SK-N-MC (cell line): ENCODE data around the gene CD300LD.

Experiments
- EZH2 ChIP-seq: fragments of 200-600 bp; sonication (generic); IDR thresholded peaks from one replicate; pipeline ENCODE4 v1.6.1; 2017; ENCODE audit warnings: antibody characterized with exemption
- POLR2AphosphoS5 ChIP-seq: IDR thresholded peaks from 2 replicates; pipeline ENCODE4 v1.6.1; 2012; ENCODE audit warnings: mild to moderate bottlenecking, low read depth, low read length, borderline replicate concordance

DNA sequence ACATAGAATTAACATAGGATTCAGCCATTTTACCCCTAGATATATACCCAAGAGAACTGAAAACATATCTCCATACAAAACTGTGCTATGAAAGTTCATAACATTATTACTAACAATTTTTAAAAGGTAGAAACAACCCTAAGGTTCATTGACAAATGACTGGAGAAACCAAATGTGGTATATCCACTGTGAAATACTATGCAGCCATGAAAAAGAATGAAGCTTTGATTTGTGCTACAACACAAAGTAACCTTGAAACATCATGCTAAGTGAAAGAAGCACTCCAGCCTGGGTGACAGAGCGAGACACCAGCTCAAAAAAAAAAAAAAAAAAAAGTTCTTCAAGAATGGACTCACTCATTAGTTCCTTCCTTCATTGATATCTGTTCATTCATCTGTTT lies 580 bp downstream of the CD300LD start:
- TF ChIP-seq EZH2 (no peak), POLR2AphosphoS5 (no peak)
